Subcutaneous abdominal adipose tissue (tissue), 5 donors: ENCODE measurements around the gene NUP93.
"Not testable (repeated sequence)": the region's sequence is repeated elsewhere in the genome, so short reads cannot be mapped to it uniquely, and the experiment has no call there.

Experiments used
- H3K27ac ChIP-seq: one replicate; pipeline ENCODE4 v1.7.0; 2013; ENCODE audit warnings: low read depth, mild to moderate bottlenecking, inconsistent platforms, low read length, moderate library complexity
- H3K27me3 ChIP-seq, 5 donors: one replicate each; pipeline ENCODE4 v1.7.0; 2013; ENCODE audit warnings: low read length in 5 of 5, inconsistent platforms in 1 of 5; ENCODE audit not compliant: control insufficient read depth in 5 of 5, insufficient read depth in 4 of 5
- H3K36me3 ChIP-seq, 5 donors: one replicate each; pipeline ENCODE4 v1.7.0; 2013; ENCODE audit warnings: low read length in 5 of 5; ENCODE audit not compliant: control insufficient read depth in 5 of 5, insufficient read depth in 5 of 5
- H3K4me1 ChIP-seq, 5 donors: one replicate each; pipeline ENCODE4 v1.7.0; 2013; ENCODE audit warnings: low read length in 5 of 5, mild to moderate bottlenecking in 3 of 5, moderate library complexity in 1 of 5; ENCODE audit not compliant: control insufficient read depth in 5 of 5, insufficient read depth in 5 of 5
- H3K4me3 ChIP-seq, 5 donors: one replicate each; pipeline ENCODE4 v1.7.0; 2013; ENCODE audit warnings: low read length in 5 of 5, low read depth in 1 of 5
- H3K9ac ChIP-seq, 5 donors: one replicate each; pipeline ENCODE4 v1.7.0; 2013; ENCODE audit warnings: low read length in 5 of 5, mild to moderate bottlenecking in 4 of 5, moderate library complexity in 3 of 5
- H3K9me3 ChIP-seq, 5 donors: one replicate each; pipeline ENCODE4 v1.7.0; 2013; ENCODE audit warnings: low read length in 5 of 5; ENCODE audit not compliant: control insufficient read depth in 5 of 5
- donor health status: healthy.
- donor health status: healthy.
- donor health status: healthy.
- donor health status: healthy.
- donor health status: healthy.

The NUP93 gene

DNA sequence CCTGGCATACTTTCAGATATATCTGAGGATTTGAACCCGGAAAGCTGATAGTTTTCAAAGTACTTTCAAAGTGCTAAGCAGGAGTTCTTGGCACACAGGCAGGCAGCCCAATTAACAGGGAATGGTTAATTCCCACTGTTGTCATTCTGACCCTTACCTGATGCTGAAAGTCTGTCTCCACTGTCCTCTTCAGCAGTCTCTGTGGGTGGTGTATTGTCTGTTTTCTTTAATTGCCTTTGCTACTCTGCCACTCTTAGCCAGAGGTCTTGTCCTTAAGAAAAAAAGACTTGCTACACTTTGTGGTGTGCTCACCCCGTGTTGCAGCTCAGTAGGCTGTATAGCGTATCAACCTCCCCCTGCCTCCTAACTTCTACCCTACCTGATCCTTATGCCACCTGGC, 71.8 kb downstream of the NUP93 start:
- H3K27ac ChIP-seq, result no peak overlapping the region
- peaks cover 0 to 8% (median 0%) of the 10 kb centered on the region in 5 donors for H3K4me1 ChIP-seq
- no peak overlapping the region for H3K9ac ChIP-seq
- H3K9me3 ChIP-seq, result no peaks in the 10 kb centered on the region
- no peak overlapping the region for H3K4me3 ChIP-seq
- H3K36me3 ChIP-seq, result peaks cover 13 to 16% (median 15%) of the 10 kb centered on the region in 5 donors
- H3K27me3 ChIP-seq, result no peaks in the 10 kb centered on the region

DNA sequence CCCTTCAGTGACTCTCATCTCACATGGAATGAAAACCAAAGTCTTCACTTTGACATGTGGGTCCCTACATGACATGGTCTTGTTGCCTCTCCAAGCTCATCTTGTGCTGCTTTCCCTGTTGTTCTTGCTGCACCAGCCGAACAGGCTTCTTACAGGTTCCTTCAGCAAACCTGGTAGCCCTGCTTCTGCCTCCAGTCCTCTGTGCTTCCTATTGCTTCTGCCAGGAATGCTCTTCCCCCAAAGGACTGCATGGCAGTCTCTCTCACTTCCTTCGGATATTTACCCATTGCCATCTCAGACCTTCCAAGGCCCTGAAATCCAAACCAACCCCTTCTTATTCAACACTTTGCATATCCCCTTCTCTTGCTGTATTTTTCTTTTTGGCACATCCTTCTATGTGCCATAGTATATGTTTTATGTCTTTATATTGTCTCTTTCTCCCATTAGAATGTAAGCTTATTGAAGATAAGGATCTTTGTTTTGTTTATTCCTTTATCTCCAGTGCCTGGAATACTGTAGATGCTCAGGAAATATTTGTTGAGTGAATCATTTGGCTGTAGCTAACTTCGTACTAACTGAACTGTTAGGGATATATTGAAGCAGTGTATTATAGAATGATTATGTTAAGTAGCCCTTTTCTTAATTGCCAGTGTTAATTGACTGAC, 77.2 kb downstream of the NUP93 start:
- H3K27ac ChIP-seq, result no peak overlapping the region
- peaks cover 17 to 23% (median 17%) of the 10 kb centered on the region in 5 donors for H3K36me3 ChIP-seq
- no peaks in the 10 kb centered on the region for H3K9me3 ChIP-seq
- H3K4me3 ChIP-seq, result no peak overlapping the region
- no peaks in the 10 kb centered on the region for H3K27me3 ChIP-seq
- H3K4me1 ChIP-seq, result no peaks in the 10 kb centered on the region
- no peak overlapping the region for H3K9ac ChIP-seq

GRCh38 chr16:56807676-56808067, 77.7 kb downstream of the NUP93 start:
- H3K9ac ChIP-seq, H3K4me3 ChIP-seq, H3K9me3 ChIP-seq, H3K4me1 ChIP-seq, H3K27ac ChIP-seq, H3K27me3 ChIP-seq: not testable (repeated sequence)
- peaks cover 17 to 23% (median 17%) of the 10 kb centered on the region in 5 donors for H3K36me3 ChIP-seq

- Histone ChIP-seq H3K36me3 (peaks cover 11 to 16% (median 12%) of the 10 kb centered on the region in 5 donors), H3K27me3 (no peaks in the 10 kb centered on the region), H3K27ac (no peak overlapping the region), H3K9ac (no peak overlapping the region), H3K4me3 (no peak overlapping the region), H3K4me1 (no peaks in the 10 kb centered on the region), H3K9me3 (no peaks in the 10 kb centered on the region)
Observed at GRCh38 chr16:56810954-56811353, 81.0 kb downstream of the NUP93 start.

DNA sequence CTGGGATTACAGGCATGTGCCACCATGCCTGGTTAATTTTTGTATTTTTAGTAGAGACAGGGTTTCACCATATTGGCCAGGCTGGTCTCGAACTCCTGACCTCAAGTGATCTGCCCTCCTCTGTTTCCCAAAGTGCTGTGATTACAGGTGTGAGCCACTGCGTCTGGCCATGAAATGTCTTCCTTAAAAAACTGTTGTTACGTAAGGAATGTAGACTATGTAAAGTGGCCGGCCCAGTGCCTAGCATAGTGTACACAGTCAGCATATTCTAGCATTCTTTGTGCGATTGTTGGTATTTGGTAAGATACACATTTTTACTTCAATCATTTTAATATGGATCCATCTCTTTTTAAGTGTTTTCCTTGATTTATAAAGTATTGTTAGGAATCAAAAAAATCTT, 81.7 kb downstream of the NUP93 start:
- H3K27ac ChIP-seq, H3K36me3 ChIP-seq, H3K4me3 ChIP-seq, H3K9me3 ChIP-seq, H3K27me3 ChIP-seq, H3K9ac ChIP-seq, H3K4me1 ChIP-seq: not testable (repeated sequence)

DNA sequence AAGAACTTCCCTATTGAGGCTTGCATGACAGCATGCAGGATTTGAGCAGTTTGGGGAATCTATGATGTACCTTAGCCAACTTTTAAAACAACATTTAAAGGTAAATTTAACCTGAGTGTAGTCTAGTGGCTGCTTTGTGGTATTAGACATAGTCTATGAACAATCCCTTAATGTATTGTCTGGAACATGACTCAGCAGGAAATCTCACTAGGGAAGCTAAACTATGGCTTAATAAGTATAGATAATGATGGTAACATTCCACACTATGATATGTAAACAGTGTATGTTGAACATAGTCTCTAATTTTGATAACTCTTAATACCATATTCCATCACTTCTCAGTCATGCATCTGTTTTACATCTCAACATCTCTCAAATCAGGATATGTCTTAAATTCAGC, 83.0 kb downstream of the NUP93 start:
- Histone ChIP-seq H3K27me3 (no peaks in the 10 kb centered on the region), H3K27ac (no peak overlapping the region), H3K36me3 (peaks cover 0 to 4% (median 0%) of the 10 kb centered on the region in 5 donors), H3K4me1 (no peaks in the 10 kb centered on the region), H3K4me3 (no peak overlapping the region), H3K9ac (no peak overlapping the region), H3K9me3 (no peaks in the 10 kb centered on the region)

DNA sequence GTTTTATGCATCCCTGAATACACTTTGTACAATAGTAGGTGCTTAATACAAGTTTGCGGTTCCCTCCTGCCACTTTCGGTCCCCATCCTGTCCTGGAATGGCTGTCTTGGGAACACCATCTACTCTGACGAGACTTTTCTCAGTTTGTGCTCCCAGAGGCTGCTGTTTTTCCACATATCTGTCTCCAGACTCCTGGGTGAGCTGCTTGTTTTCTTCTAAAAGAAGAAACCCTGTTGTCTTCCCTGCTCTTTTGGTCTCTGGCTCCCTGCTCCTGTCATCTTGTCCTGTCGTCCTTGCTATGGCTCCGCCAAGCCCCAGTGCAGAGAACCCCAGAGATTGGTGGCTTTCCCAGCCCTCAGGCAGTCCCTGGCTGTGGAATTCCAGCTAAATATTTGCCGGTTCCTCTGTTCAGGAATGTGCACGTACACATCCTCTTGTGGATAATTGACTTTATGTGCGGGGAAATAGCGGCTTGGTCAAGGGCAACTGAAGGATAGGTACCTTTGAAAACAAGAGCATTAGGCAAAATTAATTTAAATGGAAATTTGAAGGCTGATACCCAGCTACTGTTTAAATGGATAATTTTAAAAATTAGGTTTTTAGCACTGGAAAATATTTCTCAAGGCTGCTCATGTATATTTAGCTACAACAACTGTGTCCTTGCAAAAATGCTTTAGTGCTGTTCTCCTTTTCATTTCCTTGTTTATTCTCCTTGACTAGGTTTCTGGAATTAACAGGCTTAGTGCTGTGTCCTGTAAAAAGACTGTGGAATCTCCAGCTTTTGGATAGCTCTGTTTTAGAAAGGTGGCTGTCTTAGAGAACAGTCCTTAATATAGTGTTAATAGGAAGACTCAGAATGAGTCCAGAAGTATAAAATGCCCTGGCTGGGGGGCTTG, 84.9 kb downstream of the NUP93 start:
- Histone ChIP-seq H3K9ac (no peak overlapping the region), H3K9me3 (no peaks in the 10 kb centered on the region), H3K27ac (no peak overlapping the region), H3K27me3 (no peaks in the 10 kb centered on the region), H3K36me3 (peaks cover 2 to 16% (median 8%) of the 10 kb centered on the region in 5 donors), H3K4me1 (no peaks in the 10 kb centered on the region), H3K4me3 (no peak overlapping the region)

DNA sequence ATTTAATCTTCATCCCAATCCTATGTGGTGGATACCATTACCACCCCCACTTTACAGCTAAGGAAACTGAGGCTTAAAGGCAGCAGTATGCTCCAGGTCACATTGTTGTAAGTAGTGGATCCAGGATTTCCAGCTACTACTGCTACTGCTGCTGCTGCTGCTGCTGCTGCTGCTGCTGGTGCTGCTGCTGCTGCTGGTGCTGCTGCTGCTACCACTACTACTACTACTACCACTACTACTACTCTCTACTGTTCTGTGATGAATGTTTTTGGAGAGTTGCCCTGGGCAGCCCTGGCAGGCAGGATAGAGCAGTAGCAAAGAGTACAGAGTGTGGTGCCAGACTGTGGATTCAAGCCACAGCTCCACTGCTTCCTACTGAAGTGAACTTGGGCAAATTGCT, 85.8 kb downstream of the NUP93 start:
- no peaks in the 10 kb centered on the region for H3K4me1 ChIP-seq
- no peaks in the 10 kb centered on the region for H3K27me3 ChIP-seq
- no peak overlapping the region for H3K4me3 ChIP-seq
- peaks cover 2 to 21% (median 12%) of the 10 kb centered on the region in 5 donors for H3K36me3 ChIP-seq
- no peak overlapping the region for H3K9ac ChIP-seq
- no peaks in the 10 kb centered on the region for H3K9me3 ChIP-seq
- H3K27ac ChIP-seq, result no peak overlapping the region

DNA sequence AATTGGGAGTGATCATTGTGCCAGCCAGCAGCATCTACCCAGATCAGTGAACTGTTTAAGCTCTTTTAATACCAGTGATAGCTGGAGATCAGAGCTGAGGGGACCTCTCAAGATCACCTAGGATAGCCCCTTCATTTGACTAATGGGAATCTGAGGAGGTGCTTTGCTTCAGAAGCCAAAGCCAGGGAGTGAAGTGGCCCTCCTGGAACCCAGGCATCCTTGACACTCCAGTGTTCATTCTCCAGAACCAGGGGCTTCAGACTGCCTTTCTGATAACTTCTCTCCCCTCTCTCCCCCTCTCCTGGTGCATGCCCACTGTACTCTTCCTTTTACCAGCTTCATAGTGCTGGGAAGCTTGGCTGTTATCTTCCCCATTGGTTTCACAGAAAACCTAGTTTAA, 87.1 kb downstream of the NUP93 start:
- Histone ChIP-seq H3K36me3 (peaks cover 7 to 33% (median 24%) of the 10 kb centered on the region in 5 donors), H3K27ac (no peak overlapping the region), H3K9ac (no peak overlapping the region), H3K4me1 (no peaks in the 10 kb centered on the region), H3K9me3 (no peaks in the 10 kb centered on the region), H3K4me3 (no peak overlapping the region), H3K27me3 (no peaks in the 10 kb centered on the region)

- no peak overlapping the region for H3K27ac ChIP-seq
- no peak overlapping the region for H3K9ac ChIP-seq
- H3K27me3 ChIP-seq, result no peaks in the 10 kb centered on the region
- no peak overlapping the region for H3K4me3 ChIP-seq
- H3K9me3 ChIP-seq, result no peaks in the 10 kb centered on the region
- peaks cover 7 to 39% (median 26%) of the 10 kb centered on the region in 5 donors for H3K36me3 ChIP-seq
- no peaks in the 10 kb centered on the region for H3K4me1 ChIP-seq
Observed at GRCh38 chr16:56817938-56818337, 88.0 kb downstream of the NUP93 start.
